Kidney glomerular epithelial cell (primary cell): ENCODE results near the gene ANKRD53.

Experiments used
- DNase-seq: peaks from one replicate; lab custom pipeline; 2025; lab: John Stamatoyannopoulos, UW

The ANKRD53 gene

GRCh38 chr2:70978341-70979179 lies at the start of gene ANKRD53:
Gene ANKRD53 (plus strand): TSS chr2:70978630. CDS start chr2:70978646, 16 bp downstream.
- no peak for DNase-seq

- DNase-seq = no peak
Observed at GRCh38 chr2:70930371-70931329, 47.8 kb upstream of the ANKRD53 start.

- no peak for DNase-seq
Observed at GRCh38 chr2:70931376-70932000, 46.9 kb upstream of the ANKRD53 start.

GRCh38 chr2:70932631-70933230 lies 45.7 kb upstream of the ANKRD53 start:
- no peak for DNase-seq

- DNase-seq = no peak
Observed at GRCh38 chr2:70934981-70935380, 43.4 kb upstream of the ANKRD53 start.

- no peak for DNase-seq
Observed at GRCh38 chr2:70935468-70936164, 42.8 kb upstream of the ANKRD53 start, which contains the start of gene ATP6V1B1. Gene ATP6V1B1 (plus strand): TSS chr2:70935900. CDS start chr2:70935955, 55 bp downstream.

GRCh38 chr2:70936165-70936978 lies 42.1 kb upstream of the ANKRD53 start:
- DNase-seq = no peak

- DNase-seq = no peak
Observed at GRCh38 chr2:70936979-70937811, 41.2 kb upstream of the ANKRD53 start.

- no peak for DNase-seq
Observed at GRCh38 chr2:70937866-70938585, 40.4 kb upstream of the ANKRD53 start.

GRCh38 chr2:70938586-70938950 lies 39.9 kb upstream of the ANKRD53 start:
- DNase-seq = no peak

GRCh38 chr2:70939001-70939838 lies 39.2 kb upstream of the ANKRD53 start:
- no peak for DNase-seq

GRCh38 chr2:70939839-70940580 lies 38.4 kb upstream of the ANKRD53 start:
- no peak for DNase-seq

- DNase-seq = no peak
Observed at GRCh38 chr2:70941186-70941585, 37.2 kb upstream of the ANKRD53 start.

- DNase-seq = no peak
Observed at GRCh38 chr2:70941701-70942100, 36.7 kb upstream of the ANKRD53 start.

GRCh38 chr2:70942396-70943204 lies 35.8 kb upstream of the ANKRD53 start:
- DNase-seq = no peak

GRCh38 chr2:70943205-70943871 lies 35.1 kb upstream of the ANKRD53 start:
- DNase-seq = no peak
